ENCODE measurements around the gene CALD1.

CALD1 gene

GRCh38 chr7:134941185-134941900 is 161.9 kb downstream of the CALD1 start:
- DNase-seq (ENCODE audit: low spot score): no peak
- in situ Hi-C loops (cut with MboI; ENCODE audit: low sequenced_read_pairs, unreplicated experiment): loop anchor here (10.0 kb wide), 1 partner anchor 327 kb away; no protein-coding TSS in a partner anchor
- no peak for TF ChIP-seq CTCF (IDR thresholded peaks at IDR 0.05; ENCODE audit: borderline replicate concordance, control extremely low read depth, extremely low read depth, insufficient read depth, missing control alignments)

- no peak for DNase-seq (ENCODE audit: low spot score)
- TF ChIP-seq CTCF (IDR thresholded peaks at IDR 0.05; ENCODE audit: borderline replicate concordance, control extremely low read depth, extremely low read depth, insufficient read depth, missing control alignments): no peak
- in situ Hi-C loops (cut with MboI; ENCODE audit: low sequenced_read_pairs, unreplicated experiment): loop anchor here (10.0 kb wide), 1 partner anchor 327 kb away; no protein-coding TSS in a partner anchor
These were observed 162.5 kb downstream of the CALD1 start for GRCh38 chr7:134941952-134942351.

DNA sequence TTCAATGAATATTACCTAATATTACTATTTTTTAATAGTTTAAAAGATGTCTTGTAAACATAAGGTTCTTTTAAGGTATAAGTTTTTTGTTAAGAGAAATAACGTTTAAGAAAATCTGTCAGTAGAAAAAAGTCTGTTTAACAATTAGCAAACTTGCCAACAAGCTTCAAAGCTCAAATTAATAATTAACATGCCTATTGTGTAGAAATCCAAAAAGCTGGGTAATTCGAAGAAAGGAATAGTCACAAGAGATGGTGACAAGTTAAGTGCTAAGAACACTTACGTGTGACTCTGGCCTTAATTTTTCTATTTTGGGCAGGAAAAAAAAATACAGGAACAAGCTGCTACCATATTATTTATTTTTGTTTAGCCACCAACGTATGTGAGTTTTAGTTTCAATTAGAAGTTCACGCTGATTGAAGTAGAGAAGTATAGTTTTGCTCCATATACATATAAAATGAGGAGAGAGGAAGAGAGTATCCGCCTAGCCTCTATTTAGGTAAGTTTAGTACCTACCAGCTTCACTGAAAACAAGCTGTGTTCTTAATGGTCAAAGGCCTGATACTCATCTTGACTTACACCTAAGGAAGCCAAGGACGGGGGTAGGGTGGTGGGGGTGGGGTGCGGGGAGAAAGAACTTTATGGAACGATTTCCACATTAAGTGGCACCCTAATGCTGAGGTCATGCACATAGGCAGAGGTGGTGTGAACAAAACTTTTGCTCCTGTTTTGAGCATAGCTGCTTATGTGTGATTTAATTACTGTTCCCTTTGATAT is 163.4 kb downstream of the CALD1 start:
- no peak for DNase-seq (ENCODE audit: low spot score)
- in situ Hi-C loops (cut with MboI; ENCODE audit: low sequenced_read_pairs, unreplicated experiment): loop anchor here (10.0 kb wide), 1 partner anchor 328 kb away; no protein-coding TSS in a partner anchor
- no peak for TF ChIP-seq CTCF (IDR thresholded peaks at IDR 0.05; ENCODE audit: borderline replicate concordance, control extremely low read depth, extremely low read depth, insufficient read depth, missing control alignments)

GRCh38 chr7:134943785-134944400 is 164.5 kb downstream of the CALD1 start:
- peak; percentile 59 for DNase-seq (ENCODE audit: low spot score)
- in situ Hi-C loops (cut with MboI; ENCODE audit: low sequenced_read_pairs, unreplicated experiment): loop anchor here (10.0 kb wide), 1 partner anchor 329 kb away; no protein-coding TSS in a partner anchor
- TF ChIP-seq CTCF (IDR thresholded peaks at IDR 0.05; ENCODE audit: borderline replicate concordance, control extremely low read depth, extremely low read depth, insufficient read depth, missing control alignments): peak; percentile 30

- in situ Hi-C loops (cut with MboI; ENCODE audit: low sequenced_read_pairs, unreplicated experiment): loop anchor here (10.0 kb wide), 1 partner anchor 331 kb away; no protein-coding TSS in a partner anchor
- DNase-seq (ENCODE audit: low spot score): no peak
- no peak for TF ChIP-seq CTCF (IDR thresholded peaks at IDR 0.05; ENCODE audit: borderline replicate concordance, control extremely low read depth, extremely low read depth, insufficient read depth, missing control alignments)
These were observed 166.3 kb downstream of the CALD1 start for GRCh38 chr7:134945691-134946090.

- no peak for TF ChIP-seq CTCF (IDR thresholded peaks at IDR 0.05; ENCODE audit: borderline replicate concordance, control extremely low read depth, extremely low read depth, insufficient read depth, missing control alignments)
- no peak for DNase-seq (ENCODE audit: low spot score)
- in situ Hi-C loops (cut with MboI; ENCODE audit: low sequenced_read_pairs, unreplicated experiment): loop anchor here (10.0 kb wide), 1 partner anchor 331 kb away; no protein-coding TSS in a partner anchor
These were observed 166.8 kb downstream of the CALD1 start for GRCh38 chr7:134946260-134946659.

Data from GM13976 (cell line).